ENCODE results near the gene GNG14.
A peak's percentile ranks its signal among the peaks of the same experiment; 100 is the strongest.

GNG14 gene

DNA sequence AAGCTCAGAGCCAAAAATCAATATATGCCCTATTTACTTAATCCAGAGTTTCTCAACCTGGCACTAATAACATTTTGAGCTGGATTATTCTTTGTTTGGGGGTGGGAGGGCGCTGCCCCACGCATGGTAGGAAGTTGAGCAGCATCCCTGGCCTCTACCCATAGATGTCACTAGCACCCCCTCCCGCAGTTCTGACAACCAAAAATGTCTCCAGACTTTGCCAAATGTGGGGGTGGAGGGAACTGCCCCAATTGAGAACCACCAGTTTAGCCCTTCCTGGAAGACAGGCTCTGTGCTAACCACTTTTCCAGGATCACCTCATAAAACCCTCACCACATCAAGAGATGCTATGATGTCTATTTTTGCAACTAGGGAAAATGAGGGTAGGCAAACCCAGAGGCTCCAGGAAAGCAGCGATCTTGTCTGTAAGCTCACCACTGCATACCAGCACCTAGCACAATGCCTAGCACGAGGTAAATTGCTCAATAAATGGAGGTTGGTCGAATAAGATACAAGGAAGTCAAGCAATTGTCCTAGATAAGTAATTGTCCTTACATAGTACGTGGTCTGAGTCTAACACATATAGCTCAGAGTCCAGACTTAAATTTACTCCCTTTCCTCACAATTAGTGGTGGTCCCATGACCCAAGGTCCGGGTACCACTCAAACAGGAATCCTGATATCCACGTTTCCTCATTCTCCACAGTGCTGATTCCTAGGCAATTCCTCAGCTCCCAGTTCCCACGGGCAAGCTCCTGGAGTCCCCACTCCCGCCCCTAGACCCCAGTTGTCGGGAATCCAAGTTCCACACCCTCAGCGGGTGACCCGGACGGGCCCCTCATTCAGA is 45.8 kb downstream of the GNG14 start:
- peak in 1 of 2 experiments; percentile 78 for DNase-seq (ENCODE audit: low read depth in 1 of 2, low spot score in 1 of 2)
- TF ChIP-seq, protein P1, sequence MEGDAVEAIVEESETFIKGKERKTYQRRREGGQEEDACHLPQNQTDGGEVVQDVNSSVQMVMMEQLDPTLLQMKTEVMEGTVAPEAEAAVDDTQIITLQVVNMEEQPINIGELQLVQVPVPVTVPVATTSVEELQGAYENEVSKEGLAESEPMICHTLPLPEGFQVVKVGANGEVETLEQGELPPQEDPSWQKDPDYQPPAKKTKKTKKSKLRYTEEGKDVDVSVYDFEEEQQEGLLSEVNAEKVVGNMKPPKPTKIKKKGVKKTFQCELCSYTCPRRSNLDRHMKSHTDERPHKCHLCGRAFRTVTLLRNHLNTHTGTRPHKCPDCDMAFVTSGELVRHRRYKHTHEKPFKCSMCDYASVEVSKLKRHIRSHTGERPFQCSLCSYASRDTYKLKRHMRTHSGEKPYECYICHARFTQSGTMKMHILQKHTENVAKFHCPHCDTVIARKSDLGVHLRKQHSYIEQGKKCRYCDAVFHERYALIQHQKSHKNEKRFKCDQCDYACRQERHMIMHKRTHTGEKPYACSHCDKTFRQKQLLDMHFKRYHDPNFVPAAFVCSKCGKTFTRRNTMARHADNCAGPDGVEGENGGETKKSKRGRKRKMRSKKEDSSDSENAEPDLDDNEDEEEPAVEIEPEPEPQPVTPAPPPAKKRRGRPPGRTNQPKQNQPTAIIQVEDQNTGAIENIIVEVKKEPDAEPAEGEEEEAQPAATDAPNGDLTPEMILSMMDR (IDR thresholded peaks at IDR 0.05; ENCODE audit: insufficient read depth, low read length) = peak; percentile 41
- TF ChIP-seq, protein P2, sequence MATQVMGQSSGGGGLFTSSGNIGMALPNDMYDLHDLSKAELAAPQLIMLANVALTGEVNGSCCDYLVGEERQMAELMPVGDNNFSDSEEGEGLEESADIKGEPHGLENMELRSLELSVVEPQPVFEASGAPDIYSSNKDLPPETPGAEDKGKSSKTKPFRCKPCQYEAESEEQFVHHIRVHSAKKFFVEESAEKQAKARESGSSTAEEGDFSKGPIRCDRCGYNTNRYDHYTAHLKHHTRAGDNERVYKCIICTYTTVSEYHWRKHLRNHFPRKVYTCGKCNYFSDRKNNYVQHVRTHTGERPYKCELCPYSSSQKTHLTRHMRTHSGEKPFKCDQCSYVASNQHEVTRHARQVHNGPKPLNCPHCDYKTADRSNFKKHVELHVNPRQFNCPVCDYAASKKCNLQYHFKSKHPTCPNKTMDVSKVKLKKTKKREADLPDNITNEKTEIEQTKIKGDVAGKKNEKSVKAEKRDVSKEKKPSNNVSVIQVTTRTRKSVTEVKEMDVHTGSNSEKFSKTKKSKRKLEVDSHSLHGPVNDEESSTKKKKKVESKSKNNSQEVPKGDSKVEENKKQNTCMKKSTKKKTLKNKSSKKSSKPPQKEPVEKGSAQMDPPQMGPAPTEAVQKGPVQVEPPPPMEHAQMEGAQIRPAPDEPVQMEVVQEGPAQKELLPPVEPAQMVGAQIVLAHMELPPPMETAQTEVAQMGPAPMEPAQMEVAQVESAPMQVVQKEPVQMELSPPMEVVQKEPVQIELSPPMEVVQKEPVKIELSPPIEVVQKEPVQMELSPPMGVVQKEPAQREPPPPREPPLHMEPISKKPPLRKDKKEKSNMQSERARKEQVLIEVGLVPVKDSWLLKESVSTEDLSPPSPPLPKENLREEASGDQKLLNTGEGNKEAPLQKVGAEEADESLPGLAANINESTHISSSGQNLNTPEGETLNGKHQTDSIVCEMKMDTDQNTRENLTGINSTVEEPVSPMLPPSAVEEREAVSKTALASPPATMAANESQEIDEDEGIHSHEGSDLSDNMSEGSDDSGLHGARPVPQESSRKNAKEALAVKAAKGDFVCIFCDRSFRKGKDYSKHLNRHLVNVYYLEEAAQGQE (IDR thresholded peaks at IDR 0.05; ENCODE audit: insufficient replicate concordance, low read depth) = no peak
- H3K4me3 ChIP-seq (replicated peaks; ENCODE audit: insufficient read depth, low read length) = peak overlapping the region; percentile 87
- H3K27ac ChIP-seq (replicated peaks) = peak overlapping the region; percentile 93
- H3K27me3 ChIP-seq (ENCODE audit: insufficient read depth, poor library complexity, severe bottlenecking) = no peaks in the 10 kb centered on the region

DNA sequence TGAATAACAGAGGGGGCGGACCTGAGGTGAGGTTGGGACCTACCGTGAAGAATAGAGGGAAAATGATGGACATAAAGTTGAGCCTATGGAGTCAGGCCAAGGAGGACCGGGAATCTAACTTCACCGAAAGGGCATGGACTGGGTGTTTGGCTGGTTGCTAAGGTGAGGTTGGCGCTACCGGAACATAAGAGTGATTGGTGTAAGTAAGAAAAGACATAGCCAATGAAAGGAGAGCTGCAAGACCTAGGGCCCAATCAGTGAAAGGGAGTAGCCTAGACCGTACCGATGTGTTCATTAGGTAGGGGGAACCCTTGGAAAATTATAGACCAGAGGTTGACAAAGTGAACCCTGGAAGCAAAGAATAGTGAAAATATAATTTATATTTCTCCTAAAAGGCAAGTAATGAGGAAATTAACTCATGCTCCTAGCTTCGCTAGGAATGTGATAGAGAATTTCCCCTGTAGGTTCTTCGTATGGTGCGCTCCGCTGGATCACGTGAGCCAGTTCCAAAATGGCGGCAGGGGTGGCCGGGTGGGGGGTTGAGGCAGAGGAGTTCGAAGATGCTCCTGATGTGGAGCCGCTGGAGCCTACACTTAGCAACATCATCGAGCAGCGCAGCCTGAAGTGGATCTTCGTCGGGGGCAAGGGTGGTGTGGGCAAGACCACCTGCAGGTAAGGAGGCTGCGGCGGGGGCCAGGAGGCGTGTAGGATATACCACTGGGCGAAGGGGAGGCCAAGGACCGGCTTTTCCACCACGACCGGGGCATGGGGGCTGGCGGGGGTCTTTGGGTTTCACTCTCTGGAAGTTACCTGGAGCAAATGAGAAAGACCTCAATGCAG is 49.4 kb downstream of the GNG14 start, which contains the start of gene GET3:
TSS of gene GET3 (plus strand) at position 503 of the 840 bp plus-strand sequence. CDS start at position 512, 9 bp downstream.
- DNase-seq (ENCODE audit: low read depth in 1 of 2, low spot score in 1 of 2) = peak; percentile 97 to 98
- peak within 1 kb of the TSS; percentile 95 for H3K4me3 ChIP-seq (replicated peaks; ENCODE audit: insufficient read depth, low read length)

DNA sequence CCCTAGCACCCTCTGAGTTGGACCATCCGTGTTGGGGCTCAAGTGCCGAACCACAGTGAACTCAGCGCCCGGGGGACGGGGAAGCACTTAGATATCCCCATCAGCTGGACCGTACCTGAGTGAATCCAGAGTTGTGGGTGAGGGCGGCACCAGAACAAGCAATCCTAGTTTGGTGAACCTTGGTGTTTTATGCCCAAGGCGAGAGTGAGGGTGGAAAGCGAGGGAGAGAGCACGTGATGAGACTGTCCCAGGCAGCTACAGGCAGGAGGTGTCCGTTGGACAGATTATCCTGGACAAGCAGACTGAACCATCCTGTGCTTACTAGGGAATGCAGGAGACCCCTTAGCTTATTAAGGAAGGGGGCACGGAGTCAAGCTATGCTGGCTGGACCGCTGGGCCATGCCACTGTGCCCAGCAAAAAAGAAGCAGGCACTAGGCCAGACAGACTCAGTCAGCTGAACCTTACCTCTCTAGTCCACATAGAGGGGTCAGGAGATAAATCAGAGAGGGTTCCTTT is 50.1 kb downstream of the GNG14 start:
- no peak for TF ChIP-seq SPI1 (IDR thresholded peaks at IDR 0.05; ENCODE audit: borderline replicate concordance, low read depth)
- TF ChIP-seq, protein P2 (IDR thresholded peaks at IDR 0.05; ENCODE audit: insufficient replicate concordance, low read depth) = no peak
- TF ChIP-seq POLR2AphosphoS5 (IDR thresholded peaks at IDR 0.05; ENCODE audit: low read depth) = no peak
- no peak for TF ChIP-seq GABPA (IDR thresholded peaks at IDR 0.05; ENCODE audit: low read depth)
- TF ChIP-seq, protein P1 (IDR thresholded peaks at IDR 0.05; ENCODE audit: insufficient read depth, low read length) = no peak
- Histone ChIP-seq H3K27me3 (ENCODE audit: insufficient read depth, poor library complexity, severe bottlenecking) (no peaks in the 10 kb centered on the region), H3K27ac (replicated peaks) (peak overlapping the region; percentile 99), H3K4me3 (replicated peaks; ENCODE audit: insufficient read depth, low read length) (peak overlapping the region; percentile 95)
- no peak for DNase-seq (ENCODE audit: low read depth in 1 of 2, low spot score in 1 of 2)

More for the DNA sequence above, 49.4 kb downstream of the GNG14 start, which contains the start of gene GET3:
- Histone ChIP-seq H3K27me3 (ENCODE audit: insufficient read depth, poor library complexity, severe bottlenecking) (no peaks in the 10 kb centered on the region), H3K27ac (replicated peaks) (peak within 1 kb of the TSS; percentile 99)
- TF ChIP-seq GABPA (IDR thresholded peaks at IDR 0.05; ENCODE audit: low read depth) (no peak), POLR2AphosphoS5 (IDR thresholded peaks at IDR 0.05; ENCODE audit: low read depth) (peak; percentile 72)
- TF ChIP-seq, protein P2 (IDR thresholded peaks at IDR 0.05; ENCODE audit: insufficient replicate concordance, low read depth) = peak; percentile 20

Data from HL-60 (cell line).